HG03097 (cell line): ENCODE measurements around the gene ELK4.
"Not testable (repeated sequence)": the region's sequence is repeated elsewhere in the genome, so short reads cannot be mapped to it uniquely, and the experiment has no call there.

Experiments
- ATAC-seq: cut with Tn5 transposase; IDR thresholded peaks from one replicate; pipeline ENCODE4 v1.9.1; 2021; ENCODE audit not compliant: unreplicated experiment, low FRiP score

ELK4 gene

GRCh38 chr1:205665201-205666045, 33.6 kb upstream of the ELK4 start:
- no peak for ATAC-seq

DNA sequence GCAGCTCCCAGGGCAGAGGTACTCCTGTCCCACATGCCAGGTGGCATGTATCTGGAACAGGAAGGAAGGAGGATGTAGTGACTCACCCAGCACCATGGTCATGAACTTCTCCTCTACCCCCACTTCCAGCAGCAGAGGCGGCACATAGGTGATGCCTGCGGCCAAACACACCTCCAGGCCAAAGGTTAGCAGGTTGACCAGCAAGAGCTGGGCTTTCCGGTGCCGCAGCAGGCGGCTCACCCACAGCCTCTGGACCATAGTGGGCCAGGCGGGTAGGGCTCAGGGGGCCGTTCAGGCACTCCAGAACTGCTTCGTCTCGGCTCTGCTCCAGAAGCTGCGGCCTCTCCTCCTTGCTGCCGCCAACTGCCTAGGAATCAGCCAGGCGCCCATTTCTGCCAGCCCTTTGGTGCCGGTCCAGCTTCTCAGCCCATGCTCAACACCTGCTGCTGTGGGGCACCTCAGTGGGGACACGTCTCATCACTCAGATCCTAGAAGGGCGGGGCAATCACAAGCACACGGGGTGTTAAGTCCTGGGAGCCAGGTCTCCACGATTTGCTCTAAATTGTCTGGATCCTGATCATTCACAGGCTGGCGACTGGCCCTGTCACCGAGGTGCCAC, 32.7 kb upstream of the ELK4 start:
- ATAC-seq: no peak

DNA sequence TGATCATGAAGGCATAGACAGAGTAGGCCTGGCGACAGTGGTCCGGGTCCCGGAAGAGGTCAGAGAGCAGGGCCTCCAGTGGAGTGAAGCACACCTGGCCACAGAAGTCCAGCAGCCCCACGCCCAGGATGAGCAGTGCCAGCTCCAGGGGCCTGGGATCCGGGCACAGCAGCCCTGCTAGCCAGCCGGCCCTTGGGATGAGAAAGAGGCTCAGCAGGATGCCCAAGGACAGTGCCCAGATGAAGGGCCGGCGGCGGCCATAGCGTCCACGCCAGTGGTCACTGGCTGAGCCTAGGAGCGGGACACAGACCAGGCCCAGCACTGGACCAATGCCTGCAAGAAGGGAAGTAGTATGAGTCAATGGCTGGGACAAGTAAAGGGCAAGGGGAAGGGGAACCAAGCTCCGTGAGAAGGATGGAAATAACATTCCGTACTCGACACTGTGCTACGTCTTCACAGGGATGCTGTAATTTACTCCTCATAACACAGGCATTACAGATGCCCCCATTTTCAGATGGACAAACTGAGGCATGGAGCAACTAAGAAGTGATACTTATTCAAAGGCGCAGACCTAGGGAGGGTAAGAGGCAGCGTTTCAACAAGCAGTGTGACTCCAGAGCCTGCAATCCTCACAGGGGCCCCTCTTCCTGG, 31.6 kb upstream of the ELK4 start:
- no peak for ATAC-seq

- ATAC-seq: no peak
Measured at GRCh38 chr1:205662791-205663190, 31.0 kb upstream of the ELK4 start.

GRCh38 chr1:205662135-205662738, 30.4 kb upstream of the ELK4 start:
- no peak for ATAC-seq

GRCh38 chr1:205661429-205662134, 29.8 kb upstream of the ELK4 start:
- ATAC-seq: no peak

DNA sequence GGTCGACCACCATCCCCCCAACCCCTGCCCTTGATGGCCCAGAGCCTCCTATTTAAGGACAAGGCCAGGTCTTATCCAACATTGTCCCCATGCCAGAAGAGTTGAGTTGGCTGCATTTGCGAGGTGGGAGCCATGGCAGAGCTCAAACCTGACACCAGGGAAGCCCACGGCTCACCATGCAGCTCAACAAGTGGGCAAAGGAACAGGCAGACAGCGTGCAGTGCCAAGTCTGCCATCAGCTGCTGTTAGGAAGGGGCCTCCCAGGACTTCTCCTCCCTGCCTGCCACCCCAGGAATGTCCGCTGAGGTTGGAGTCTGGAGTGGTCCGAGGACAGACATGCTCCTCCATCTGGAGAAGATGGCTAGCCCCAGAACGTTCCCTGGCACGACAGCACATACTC, 28.6 kb upstream of the ELK4 start:
- ATAC-seq: no peak

- ATAC-seq: no peak
Measured at GRCh38 chr1:205658943-205659581, 27.3 kb upstream of the ELK4 start.

DNA sequence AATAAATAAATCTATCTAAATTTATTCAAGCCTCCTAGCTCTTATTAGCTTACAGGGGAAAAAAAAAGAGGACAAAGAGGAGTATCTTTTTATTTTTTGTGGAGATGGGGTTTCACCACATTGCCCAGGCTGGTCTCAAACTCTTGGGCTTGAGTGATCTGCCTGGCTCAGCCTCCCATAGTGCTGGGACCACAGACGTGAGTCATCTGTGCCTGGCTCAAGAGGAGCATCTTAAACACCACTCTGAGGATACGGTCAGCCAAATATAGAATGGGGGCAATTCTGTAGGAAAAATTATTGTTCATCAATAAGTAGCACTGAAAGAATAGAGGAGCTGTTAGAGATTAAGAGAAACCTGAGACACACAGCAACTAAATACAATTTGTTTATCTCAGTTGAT, 24.4 kb upstream of the ELK4 start:
- ATAC-seq: no peak

GRCh38 chr1:205652984-205653383, 21.2 kb upstream of the ELK4 start:
- no peak for ATAC-seq

- no peak for ATAC-seq
Measured at GRCh38 chr1:205650241-205650640, 18.4 kb upstream of the ELK4 start.

DNA sequence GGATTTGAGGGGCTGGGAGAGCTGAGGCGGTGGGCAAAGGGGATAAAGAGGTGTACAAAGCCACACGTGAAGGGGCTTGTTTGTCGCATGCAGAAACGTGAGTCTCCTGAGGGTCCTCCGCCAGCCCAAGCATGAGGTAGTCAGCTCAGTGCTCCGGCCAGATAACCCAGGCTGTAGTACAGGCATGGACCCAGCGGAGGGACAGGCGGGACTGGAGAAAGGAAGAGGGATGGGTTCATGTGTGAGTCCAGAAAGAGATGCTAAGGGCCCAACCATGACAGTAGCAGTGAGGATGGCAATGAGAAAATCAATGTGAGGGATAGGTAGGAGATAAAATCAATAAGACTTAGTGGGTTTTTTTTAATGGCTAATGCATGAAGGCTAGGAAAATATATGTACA, 13.7 kb upstream of the ELK4 start:
- ATAC-seq: no peak

DNA sequence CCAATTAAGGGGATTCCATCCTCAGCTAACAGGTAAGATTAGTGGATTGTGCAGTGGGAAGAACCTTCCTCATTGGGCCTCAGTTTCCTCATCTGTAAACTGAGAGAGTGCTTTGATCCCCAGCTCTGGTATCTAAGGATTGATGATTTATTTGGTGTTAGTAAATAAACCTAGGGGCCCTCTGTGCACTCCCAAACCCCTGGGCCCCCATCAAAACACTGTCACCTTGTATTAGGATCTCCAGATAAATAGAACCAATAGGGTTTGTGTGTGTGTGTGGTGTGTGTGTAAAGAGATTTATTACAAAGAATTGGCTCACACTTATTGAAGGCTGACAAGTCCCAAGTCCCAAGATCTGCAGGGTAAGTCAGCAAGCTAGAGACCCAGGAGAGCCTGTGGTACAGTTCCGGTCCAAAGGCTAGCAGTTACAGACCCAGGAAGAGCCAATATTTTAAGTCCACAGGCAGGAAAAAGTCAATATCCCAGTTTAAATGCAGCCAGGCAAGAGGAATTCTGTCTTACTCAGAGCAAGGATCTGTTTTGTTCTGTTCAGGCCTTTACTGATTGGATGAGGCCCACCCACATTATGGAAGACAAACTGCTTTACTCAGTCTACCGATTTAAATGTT, 11.0 kb upstream of the ELK4 start:
- no peak for ATAC-seq

DNA sequence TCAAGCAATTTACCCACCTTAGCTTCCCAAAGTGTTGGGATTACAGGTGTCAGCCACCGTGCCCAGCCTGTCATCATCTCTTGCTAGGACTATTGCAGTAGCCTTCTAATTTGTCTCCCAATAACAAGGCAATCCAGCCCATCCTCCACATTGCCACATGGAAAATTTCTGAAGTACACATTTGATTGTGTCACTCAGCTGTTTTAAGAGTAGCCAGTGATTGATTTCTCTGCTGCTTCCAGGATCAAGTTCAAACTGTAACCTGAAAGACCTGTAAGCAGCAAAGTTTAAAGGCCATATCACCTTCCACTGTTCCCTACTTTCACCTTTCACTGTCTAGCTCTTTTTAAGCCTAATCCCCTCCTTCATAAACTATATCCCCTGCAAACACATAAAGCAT, 7.8 kb upstream of the ELK4 start:
- ATAC-seq: no peak

- no peak for ATAC-seq
Measured at GRCh38 chr1:205637854-205638468, 6.2 kb upstream of the ELK4 start.

- no peak for ATAC-seq
Measured at GRCh38 chr1:205636732-205637131, 4.9 kb upstream of the ELK4 start.

GRCh38 chr1:205636138-205636530, 4.3 kb upstream of the ELK4 start:
- not testable (repeated sequence) for ATAC-seq

DNA sequence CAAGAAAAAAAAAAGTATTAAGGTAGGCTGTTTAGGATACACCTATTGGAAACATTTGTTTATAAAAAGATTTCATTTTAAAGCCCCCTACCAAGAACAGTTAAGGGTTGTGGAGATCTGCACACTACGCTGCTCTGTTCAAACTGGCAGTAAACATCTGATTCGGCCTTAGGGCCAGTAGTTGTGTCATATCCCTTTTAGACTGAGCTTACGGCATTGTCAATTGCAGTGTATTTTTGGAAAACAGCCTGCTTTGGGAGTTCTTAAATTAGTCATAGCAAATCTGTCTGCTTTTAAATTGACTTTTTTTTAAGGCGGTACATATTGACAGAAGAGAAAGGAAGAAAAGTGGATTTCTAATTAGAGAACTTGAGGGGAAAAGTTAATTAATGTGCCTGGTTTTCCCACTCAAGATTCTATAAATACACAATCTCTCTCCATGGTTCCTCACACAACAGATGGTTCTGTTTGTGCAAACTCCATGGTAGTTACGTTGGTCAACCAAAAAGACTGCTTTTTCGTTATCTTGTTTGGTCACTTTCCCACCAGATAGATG, 1.7 kb upstream of the ELK4 start:
- no peak for ATAC-seq

DNA sequence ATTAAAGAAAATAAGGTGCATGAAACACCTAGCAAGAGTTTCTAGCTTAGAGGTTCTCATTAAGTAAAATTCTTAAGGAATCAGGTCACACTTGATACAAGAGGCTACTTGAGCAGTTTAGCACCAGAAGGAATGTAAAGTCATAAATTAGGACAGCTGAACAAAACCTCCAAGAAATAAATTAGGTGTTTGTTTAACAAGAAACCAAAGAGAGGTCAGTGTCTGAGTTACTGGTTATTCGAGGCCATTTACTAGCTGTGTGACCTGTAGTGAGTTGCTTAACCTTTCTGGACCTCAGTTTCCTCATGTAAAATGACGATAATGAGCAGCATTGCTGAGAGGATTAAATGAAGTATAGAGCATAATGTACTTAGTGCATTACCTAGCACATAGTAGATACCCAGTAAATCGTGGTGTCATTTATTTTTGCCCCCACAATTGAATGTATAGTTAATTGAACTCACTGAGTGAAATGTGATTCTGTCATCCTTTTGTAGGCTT, 908 bp upstream of the ELK4 start:
- ATAC-seq: no peak
